Cardiac muscle cell (in vitro differentiated cells and primary cell): ENCODE data around the gene RAB40A. TPM values are rescaled to one million over a fixed set of nuclear protein-coding genes. Genes with fewer than 3 reads are reported as not detected.

Source experiments
- DNase-seq, 2 donors: peaks; one replicate each; pipeline versions ENCODE4 v3.0.0 to v3.0.0-alpha.2; 2010 to 2017; ENCODE audit warnings: low read depth in 1 of 2, low spot score in 1 of 2
- H3K27ac ChIP-seq: fragments of 200-600 bp; sonication (generic); 2 replicates; pipeline ENCODE4 v1.5.1; 2016
- H3K27me3 ChIP-seq: fragments of 200-600 bp; sonication (generic); 2 replicates; pipeline ENCODE4 v1.6.0; 2016; ENCODE audit warnings: control low read depth
- H3K36me3 ChIP-seq: fragments of 200-600 bp; sonication (generic); 2 replicates; pipeline ENCODE4 v1.5.1; 2016; ENCODE audit warnings: control low read depth
- H3K4me1 ChIP-seq: fragments of 200-600 bp; sonication (generic); 2 replicates; pipeline ENCODE4 v1.8.1; 2017; ENCODE audit warnings: low read depth, mild to moderate bottlenecking, mixed run types
- H3K4me3 ChIP-seq: fragments of 200-600 bp; sonication (generic); 2 replicates; pipeline ENCODE4 v1.5.1; 2016; ENCODE audit warnings: mild to moderate bottlenecking
- H3K9me3 ChIP-seq: fragments of 200-600 bp; sonication (generic); 2 replicates; pipeline ENCODE4 v1.5.1; 2017; ENCODE audit warnings: low read depth, mild to moderate bottlenecking, control low read depth
- CTCF ChIP-seq: IDR thresholded peaks from 2 replicates; pipeline ENCODE4 v1.5.1; 2012; ENCODE audit warnings: low read depth, mild to moderate bottlenecking, low read length
- polyA plus RNA-seq: library from polyadenylated mRNA; unstranded; fragments of >200 nt; fragmentation: Nextera tagmentation; extraction: Ambion mirVana; gene quantifications from 2 replicates; pipeline ENCODE4 v1.2.1, GENCODE V29; 2016
- total RNA-seq: library from RNA; depleted of rRNA; stranded (reverse); fragments of >200 nt; gene quantifications from 2 replicates; pipeline ENCODE4 v1.2.3, GENCODE V29; 2016

The RAB40A gene
- total and polyA plus RNA-seq, 2 experiments from 2014 or later, result 2.4 to 2.9 TPM

DNA sequence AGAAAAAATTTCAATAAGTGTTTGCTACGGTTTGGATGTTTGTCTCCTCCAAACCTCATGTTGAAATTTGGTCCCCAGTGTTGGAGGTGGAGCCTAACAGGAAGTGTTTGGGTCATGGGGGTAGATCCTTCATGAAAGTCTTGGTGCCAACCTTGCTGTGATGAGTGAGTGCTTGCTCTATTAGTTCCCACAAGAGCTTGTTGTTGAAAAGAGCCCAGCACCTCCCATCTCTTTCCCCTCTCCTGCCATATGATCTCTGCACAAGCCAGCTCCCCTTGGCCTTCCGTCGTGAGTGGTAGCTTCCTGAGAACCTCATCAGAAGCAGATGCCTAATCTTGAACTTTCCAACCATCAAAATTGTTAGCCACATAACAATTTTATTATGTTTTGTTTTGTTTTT lies 10.3 kb upstream of the RAB40A start:
- Histone ChIP-seq H3K9me3 (no peaks in the 10 kb centered on the region), H3K27me3 (no peaks in the 10 kb centered on the region), H3K27ac (no peak overlapping the region), H3K4me3 (no peak overlapping the region), H3K36me3 (no peaks in the 10 kb centered on the region), H3K4me1 (no peaks in the 10 kb centered on the region)
- no peak for DNase-seq
- no peak for TF ChIP-seq CTCF

- TF ChIP-seq CTCF, result no peak
- Histone ChIP-seq H3K4me3 (no peak overlapping the region), H3K4me1 (no peaks in the 10 kb centered on the region), H3K27me3 (no peaks in the 10 kb centered on the region), H3K9me3 (no peaks in the 10 kb centered on the region), H3K36me3 (no peaks in the 10 kb centered on the region), H3K27ac (no peak overlapping the region)
- no peak for DNase-seq
These were observed 5.5 kb upstream of the RAB40A start for GRCh38 chrX:103524747-103525146.

DNA sequence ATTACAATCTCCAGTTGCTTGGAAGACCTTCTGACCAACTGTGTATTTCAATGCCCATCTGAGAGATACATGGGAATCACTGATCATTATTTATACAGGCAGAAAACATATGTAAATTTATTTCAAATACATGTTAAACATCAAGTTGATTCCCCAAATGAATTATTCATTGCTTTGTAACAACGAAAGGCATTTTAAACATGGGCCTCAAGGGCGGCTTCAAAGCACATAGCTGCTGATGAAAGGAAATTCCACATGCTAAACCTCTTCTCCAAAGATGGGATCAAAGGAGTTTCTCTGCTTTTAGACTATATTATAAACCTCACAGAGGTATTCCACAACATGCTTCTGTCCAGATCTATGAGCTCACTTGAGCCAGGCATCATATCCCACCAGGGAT lies 4.3 kb upstream of the RAB40A start:
- no peaks in the 10 kb centered on the region for H3K27me3 ChIP-seq
- H3K36me3 ChIP-seq, result no peaks in the 10 kb centered on the region
- H3K4me3 ChIP-seq, result no peak overlapping the region
- H3K9me3 ChIP-seq, result no peaks in the 10 kb centered on the region
- TF ChIP-seq CTCF, result no peak
- no peaks in the 10 kb centered on the region for H3K4me1 ChIP-seq
- no peak for DNase-seq
- H3K27ac ChIP-seq, result no peak overlapping the region

DNA sequence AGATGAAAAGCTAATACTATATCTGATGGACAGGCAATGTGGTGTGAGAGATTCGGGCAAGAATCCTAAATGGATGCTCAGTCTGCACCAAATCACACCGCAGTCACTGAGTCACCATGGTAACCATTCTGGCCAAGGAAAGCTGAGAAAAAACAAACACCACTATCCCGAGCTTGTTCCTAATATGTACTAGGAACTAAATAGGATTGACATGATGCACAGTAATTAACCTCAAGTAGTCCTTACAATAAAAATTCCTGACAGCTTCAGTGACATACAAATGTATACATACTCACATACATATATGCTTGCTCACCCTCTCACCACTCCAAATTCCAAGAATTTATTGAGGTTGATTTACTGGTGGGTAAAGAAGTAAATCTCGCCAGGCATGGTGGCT lies 1.1 kb upstream of the RAB40A start:
- DNase-seq, result peak in 1 of 2 donors; percentile 81
- no peak for TF ChIP-seq CTCF
- H3K4me3 ChIP-seq, result no peak overlapping the region
- no peaks in the 10 kb centered on the region for H3K27me3 ChIP-seq
- no peak overlapping the region for H3K27ac ChIP-seq
- H3K36me3 ChIP-seq, result no peaks in the 10 kb centered on the region
- H3K9me3 ChIP-seq, result no peaks in the 10 kb centered on the region
- H3K4me1 ChIP-seq, result no peaks in the 10 kb centered on the region

GRCh38 chrX:103518571-103518970 lies 718 bp downstream of the RAB40A start:
- Histone ChIP-seq H3K4me1 (no peaks in the 10 kb centered on the region), H3K27ac (no peak overlapping the region), H3K36me3 (no peaks in the 10 kb centered on the region), H3K4me3 (no peak overlapping the region), H3K9me3 (no peaks in the 10 kb centered on the region), H3K27me3 (no peaks in the 10 kb centered on the region)
- DNase-seq, result no peak
- TF ChIP-seq CTCF, result no peak

- no peaks in the 10 kb centered on the region for H3K36me3 ChIP-seq
- H3K9me3 ChIP-seq, result no peaks in the 10 kb centered on the region
- H3K27me3 ChIP-seq, result no peaks in the 10 kb centered on the region
- peak in 1 of 2 donors; percentile 76 for DNase-seq
- no peak overlapping the region for H3K4me3 ChIP-seq
- no peak overlapping the region for H3K27ac ChIP-seq
- H3K4me1 ChIP-seq, result no peaks in the 10 kb centered on the region
- TF ChIP-seq CTCF, result no peak
These were observed 2.0 kb downstream of the RAB40A start for GRCh38 chrX:103517246-103517645.
